HG03039 (cell line): ENCODE measurements around the gene TSPO2.

Experiments used
- ATAC-seq: cut with Tn5 transposase; IDR thresholded peaks from one replicate; pipeline ENCODE4 v1.9.1; 2021; ENCODE audit warnings: mild to moderate bottlenecking, moderate library complexity; ENCODE audit not compliant: unreplicated experiment

Gene TSPO2

DNA sequence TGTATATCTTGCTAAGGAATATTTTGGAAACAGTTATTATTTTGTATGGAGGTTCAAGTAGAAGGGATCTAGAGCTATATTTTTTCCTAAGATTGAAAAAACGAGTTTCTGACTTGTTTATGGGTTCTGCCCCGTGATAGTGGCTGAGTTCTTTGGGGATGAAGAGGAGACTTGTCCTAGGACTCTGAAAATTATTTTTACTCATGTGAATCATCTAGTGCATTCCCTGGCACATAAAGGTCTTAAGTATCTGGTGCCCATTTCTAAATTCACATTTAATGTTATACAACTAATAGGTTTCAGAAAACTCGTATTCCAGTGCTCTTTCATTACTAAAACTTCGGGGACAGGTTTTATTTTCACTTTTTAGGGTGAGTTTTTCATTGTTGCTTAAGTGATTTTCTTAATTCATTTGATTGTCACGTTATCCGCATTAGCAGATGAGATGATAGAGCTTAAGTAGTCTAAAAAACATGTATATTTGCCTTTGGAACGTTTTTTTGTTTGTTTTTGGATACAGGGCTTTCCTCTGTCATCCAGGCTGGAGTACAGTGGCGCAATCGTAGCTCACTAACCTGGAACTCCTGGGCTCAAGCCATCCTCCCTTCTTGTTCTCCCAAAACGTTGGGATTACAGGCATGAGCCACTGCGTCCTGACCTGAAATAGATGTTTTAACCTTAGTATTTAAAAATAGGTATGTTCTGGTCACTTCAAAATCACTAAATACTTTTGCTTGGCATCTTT is 32.6 kb downstream of the TSPO2 start:
- no peak for ATAC-seq

DNA sequence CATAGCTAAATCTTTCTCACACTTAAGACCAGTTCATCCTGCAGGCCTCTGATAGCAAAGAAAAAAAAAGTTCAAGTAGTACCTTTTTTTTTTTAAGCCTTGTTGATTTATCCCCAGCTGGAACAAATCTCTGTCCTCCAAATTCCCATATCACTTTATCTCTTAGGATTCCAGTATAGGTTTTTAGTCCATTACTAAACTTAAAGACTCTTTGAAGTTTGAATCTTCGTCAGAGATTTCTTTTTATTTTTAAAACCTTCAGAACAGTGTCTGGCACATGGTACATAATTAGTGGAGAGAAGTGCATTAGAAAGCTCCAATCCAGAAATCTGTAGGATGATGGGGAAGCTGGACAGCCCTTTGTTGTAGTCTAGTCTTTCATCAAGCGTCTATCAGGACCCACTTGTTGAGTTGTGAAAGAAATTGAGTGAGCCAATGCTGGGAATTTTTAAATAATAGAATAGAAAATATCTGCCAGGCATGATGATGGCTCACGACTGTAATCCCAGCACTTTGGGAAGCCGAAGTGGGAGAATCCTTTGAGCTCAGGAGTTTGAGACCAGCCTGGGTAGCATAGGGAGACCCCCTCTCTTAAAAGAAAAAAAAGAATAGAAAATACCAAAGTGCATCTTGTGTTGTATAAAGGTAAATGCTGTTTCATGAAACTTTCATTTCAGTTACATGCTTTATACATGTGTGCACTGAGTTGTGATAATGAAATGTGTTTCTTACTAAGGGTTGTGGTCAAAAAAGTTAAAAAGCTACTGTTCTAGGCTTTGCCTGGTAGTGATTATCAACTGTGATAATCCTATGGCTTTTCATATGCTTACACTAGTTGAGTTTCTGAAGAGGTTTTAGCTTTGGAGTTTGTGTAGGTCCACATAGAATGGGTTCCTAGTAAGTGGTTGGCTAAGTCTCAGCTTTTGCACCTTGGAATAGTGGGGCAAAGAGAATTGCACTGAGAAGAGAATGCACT is 33.7 kb downstream of the TSPO2 start:
- ATAC-seq, result no peak

DNA sequence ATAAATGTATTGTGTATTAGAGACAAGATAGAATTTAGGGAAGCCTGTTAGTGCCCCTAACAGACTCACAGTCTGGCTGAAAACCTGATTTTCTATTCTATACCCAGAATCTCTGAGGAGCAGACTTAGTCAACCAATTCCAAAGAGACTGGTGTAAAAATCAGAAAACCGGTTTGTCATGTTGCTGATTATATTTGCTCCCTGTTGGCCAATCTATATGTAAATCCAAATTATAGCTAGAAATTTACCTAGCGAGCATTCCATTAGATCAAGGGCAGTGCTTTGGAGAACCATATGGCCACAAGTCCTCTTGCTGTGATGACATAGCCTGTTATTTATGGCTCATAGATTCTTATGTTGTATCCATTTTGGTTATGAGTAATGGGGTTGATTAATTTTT is 35.3 kb downstream of the TSPO2 start:
- no peak for ATAC-seq

DNA sequence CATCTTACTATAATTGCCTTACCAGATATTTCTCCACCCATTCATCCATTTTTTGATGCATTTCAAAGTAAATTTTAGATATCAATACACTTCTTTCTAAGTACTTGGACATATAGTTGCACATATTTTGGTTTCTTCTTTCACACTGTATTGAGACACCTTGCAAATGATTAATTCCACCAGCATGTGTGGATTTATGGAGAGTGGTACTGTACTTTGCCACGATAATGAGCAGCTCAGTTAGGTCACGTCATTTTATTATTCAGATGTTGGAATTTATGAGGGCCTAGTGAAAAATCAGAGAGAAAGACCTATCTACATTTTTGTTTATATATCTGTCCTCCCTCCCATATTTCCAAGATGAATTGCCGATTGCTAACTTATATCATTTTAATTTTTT is 35.8 kb downstream of the TSPO2 start:
- ATAC-seq, result no peak

DNA sequence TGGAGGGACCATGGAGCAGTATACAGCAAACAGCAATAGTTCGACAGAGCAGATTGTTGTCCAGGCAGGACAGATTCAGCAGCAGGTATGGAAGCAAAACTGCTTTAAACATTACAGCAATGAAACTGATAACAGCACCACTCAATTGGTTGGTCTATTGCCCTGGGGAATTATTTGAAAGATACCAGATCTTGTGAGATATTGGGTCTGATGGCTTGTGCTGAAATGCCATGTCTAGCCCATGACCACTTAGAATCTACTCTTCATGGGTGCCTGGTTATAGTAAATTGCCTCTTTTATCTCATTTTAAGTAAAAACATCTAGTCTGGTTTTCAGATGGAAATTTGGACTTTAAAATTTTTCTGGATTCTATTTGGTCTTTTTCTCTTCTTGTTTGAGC is 36.8 kb downstream of the TSPO2 start:
- ATAC-seq, result no peak

DNA sequence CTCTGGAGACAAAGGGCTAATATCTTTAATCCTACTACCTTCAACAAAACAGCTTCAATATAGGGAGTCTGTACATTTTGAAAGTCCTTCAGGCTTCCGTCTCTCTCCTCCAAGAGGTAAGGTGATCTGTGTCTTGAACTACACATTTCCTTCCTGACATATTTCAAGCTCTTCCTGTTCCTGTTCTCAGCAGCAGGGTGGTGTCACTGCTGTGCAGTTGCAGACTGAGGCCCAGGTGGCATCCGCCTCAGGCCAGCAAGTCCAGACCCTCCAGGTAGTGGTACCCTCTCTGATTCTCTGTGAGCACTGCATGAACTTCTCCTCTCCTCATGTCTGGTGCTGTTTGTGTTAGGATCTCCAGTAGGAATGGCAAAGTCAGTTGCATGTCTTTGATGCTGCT is 38.4 kb downstream of the TSPO2 start:
- ATAC-seq, result no peak

DNA sequence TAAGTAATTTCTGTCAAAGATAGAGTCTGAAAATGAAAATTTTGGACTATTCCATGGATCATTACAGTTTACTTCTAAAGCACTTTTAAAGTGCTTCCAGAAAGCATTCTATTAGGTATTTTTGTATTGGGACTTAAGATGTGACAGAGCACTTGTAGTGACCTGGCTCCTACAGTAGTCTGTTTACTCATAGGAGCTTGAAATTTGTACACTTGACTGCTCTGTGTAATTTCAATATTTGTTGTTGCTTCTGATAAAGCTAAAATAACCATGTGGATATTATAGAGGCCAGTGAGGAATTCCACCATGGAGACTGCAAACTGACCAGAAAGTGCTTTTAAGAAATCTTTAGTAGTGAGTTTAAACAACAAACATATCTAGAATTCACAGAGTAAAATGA is 40.8 kb downstream of the TSPO2 start:
- ATAC-seq, result no peak

DNA sequence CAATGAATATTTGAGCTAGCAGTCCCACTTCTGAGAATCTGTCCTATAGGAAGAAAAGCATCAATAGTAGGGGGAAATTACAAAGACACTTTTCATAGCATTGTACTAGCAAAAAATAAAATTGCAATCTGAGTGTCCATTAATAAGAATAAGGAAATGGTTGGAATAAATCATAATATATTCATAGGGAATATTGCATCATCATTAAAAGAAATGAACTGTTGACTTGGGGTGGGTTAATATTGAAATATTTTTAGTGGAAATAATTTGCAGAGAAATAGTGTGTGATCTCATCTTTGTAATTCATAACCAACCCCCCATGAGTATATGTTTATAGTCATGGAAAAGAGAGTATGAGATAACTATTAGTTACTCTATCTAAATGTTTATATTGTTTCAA is 42.9 kb downstream of the TSPO2 start:
- no peak for ATAC-seq

DNA sequence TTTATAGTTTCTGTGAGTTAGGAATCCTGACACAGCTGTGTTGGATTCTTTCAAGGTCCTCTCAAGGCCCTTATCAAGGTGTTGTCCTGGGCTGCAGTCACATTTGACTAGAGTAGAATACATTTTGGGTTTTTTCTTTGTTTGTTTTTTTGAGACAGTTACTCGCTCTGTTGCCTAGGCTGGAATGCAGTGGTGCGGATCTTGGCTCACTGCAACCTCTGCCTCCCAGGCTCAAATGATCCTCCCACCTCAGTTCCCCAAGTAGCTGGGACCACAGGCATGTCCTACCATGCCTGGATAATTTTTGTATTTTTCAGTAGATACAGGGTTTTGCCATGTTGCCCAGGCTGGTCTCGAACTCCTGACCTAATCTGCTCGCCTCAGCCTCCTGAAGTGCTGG is 46.2 kb downstream of the TSPO2 start:
- ATAC-seq, result no peak

DNA sequence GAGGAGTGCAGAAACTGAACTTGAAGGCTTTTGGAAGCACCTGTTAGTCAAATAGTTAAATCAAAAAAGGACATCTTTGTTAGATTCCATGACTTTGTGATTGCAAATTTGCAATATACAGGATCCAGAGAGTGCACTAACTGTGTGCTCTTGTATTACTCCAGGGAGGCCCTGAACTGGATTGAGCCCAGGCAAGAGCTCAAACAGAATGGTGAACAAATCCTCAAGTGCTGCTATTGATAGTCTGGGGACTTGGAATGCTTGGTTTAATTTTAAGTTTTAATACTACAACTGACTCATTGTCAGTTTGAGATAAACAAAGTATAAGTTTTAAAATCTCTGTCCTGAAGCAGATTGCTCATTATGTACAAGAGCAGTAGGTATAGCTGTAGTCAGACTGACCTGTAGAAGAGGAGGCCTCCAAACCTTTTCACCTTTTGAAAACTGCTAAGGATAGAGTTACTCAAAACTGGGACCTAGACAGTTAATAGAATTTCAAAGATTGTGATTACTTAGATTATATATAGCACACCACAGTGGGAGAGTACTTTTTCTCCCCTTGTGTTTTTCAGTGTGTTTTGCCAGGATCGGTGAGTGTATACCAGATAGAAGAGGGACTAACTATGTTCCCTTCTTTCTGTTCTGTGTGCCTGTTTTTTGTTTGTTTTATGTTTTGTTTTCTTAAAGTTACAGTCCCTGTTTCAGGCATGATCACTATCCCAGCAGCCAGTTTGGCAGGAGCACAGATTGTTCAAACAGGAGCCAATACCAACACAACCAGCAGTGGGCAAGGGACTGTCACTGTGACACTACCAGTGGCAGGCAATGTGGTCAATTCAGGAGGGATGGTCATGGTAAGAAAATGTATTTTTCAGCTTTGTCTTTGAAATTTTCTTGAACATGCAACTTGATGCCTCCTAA is 48.8 kb downstream of the TSPO2 start:
- ATAC-seq, result no peak

DNA sequence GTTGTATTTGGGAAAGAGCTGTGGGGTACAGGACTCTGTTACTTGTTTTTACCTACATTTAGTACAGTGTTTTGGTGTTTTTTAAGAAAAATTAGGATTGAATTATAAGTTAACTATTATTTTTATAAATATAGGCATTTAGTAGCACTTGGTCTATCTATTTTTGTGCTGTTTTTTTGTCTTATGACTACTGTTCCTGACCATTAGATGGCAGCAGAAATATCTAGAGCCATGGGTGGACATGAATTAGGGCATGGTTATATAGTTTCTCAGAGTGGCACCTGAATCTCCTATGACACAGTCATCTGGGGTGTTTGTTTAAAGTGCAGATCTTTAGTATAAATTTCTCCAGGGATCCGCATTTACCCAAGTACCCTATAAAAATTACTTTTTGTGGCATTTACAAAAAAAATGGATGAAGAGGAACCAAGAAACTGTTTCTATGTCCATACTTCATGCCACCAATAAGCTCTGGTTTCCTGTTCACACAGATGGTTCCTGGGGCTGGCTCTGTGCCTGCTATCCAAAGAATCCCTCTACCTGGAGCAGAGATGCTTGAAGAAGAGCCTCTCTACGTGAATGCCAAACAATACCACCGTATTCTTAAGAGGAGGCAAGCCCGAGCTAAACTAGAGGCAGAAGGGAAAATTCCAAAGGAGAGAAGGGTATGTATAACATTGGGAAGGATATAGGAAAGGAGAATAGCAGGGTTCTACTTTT is 50.3 kb downstream of the TSPO2 start:
- ATAC-seq, result no peak

DNA sequence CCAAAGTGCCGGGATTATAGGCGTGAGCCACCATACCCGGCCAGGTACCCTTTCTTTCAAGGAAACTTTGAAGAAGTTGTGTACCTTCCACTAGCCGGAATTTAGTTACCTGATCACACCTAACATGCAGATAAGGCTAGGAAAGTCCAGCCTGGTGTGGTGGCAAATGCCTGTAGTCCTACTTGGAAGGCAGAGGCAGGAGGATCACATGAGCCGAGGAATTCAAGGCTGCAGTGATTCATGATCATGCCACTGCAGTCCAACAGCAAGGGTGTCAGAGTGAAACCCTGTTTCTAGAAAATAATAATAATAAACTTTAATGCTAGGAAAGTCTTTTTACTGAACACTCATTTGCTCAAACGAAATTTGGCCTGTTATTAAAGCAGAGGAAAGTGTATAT is 51.5 kb downstream of the TSPO2 start:
- ATAC-seq, result no peak
